MM.1S (cell line): ENCODE data around the gene BCAR3.

Experiments used
- DNase-seq: peaks from one replicate; pipeline ENCODE4 v3.0.0-alpha.2; 2015
- H2AFZ ChIP-seq: fragments of 300-600 bp; sonication (generic); 2 replicates; pipeline ENCODE4 v1.6.0; 2016; ENCODE audit warnings: antibody characterized with exemption, low read length
- H3F3A ChIP-seq: fragments of 300-600 bp; sonication (generic); 2 replicates; pipeline ENCODE4 v1.6.1; 2016; ENCODE audit warnings: mild to moderate bottlenecking, antibody characterized with exemption, low read length, moderate library complexity, mixed read lengths; ENCODE audit not compliant: insufficient read depth
- H3K27ac ChIP-seq: fragments of 300-600 bp; sonication (generic); 2 replicates; pipeline ENCODE4 v1.5.1; 2016; ENCODE audit warnings: mild to moderate bottlenecking, low read length
- H3K27me3 ChIP-seq: fragments of 300-600 bp; sonication (generic); replicated peaks from 2 replicates; pipeline ENCODE4 v1.6.0; 2016; ENCODE audit warnings: low read length; ENCODE audit not compliant: insufficient read depth
- H3K36me3 ChIP-seq: fragments of 300-600 bp; sonication (generic); replicated peaks from 2 replicates; pipeline ENCODE4 v1.6.1; 2016; ENCODE audit warnings: mild to moderate bottlenecking, low read length, mixed read lengths; ENCODE audit not compliant: insufficient read depth
- H3K4me1 ChIP-seq: fragments of 300-600 bp; sonication (generic); 2 replicates; pipeline ENCODE4 v1.6.1; 2016; ENCODE audit warnings: low read length, mixed read lengths
- H3K4me2 ChIP-seq: fragments of 300-600 bp; sonication (generic); 2 replicates; pipeline ENCODE4 v1.6.0; 2016; ENCODE audit warnings: low read depth, low read length
- H3K4me3 ChIP-seq: fragments of 300-600 bp; sonication (generic); 2 replicates; pipeline ENCODE4 v1.5.1; 2016; ENCODE audit warnings: low read length, mixed read lengths
- H3K79me2 ChIP-seq: fragments of 300-600 bp; sonication (generic); 2 replicates; pipeline ENCODE4 v1.6.1; 2016; ENCODE audit warnings: mixed run types, low read length, mixed read lengths
- H3K9ac ChIP-seq: fragments of 300-600 bp; sonication (generic); 2 replicates; pipeline ENCODE4 v1.6.1; 2016; ENCODE audit warnings: low read length, mixed read lengths
- H3K9me2 ChIP-seq: fragments of 300-600 bp; sonication (generic); replicated peaks from 2 replicates; pipeline ENCODE4 v1.6.1; 2016; ENCODE audit warnings: mild to moderate bottlenecking, low read length, mixed read lengths; ENCODE audit not compliant: insufficient read depth
- H3K9me3 ChIP-seq: fragments of 300-600 bp; sonication (generic); replicated peaks from 2 replicates; pipeline ENCODE4 v1.6.1; 2016; ENCODE audit warnings: mild to moderate bottlenecking, low read length, mixed read lengths; ENCODE audit not compliant: insufficient read depth
- H4K20me1 ChIP-seq: fragments of 300-600 bp; sonication (generic); 2 replicates; pipeline ENCODE4 v1.6.1; 2016; ENCODE audit warnings: mild to moderate bottlenecking, low read length, moderate library complexity, mixed read lengths; ENCODE audit not compliant: insufficient read depth
- CTCF ChIP-seq: fragments of 300-600 bp; sonication (generic); IDR thresholded peaks from 2 replicates; pipeline ENCODE4 v1.5.1; 2016; ENCODE audit warnings: antibody characterized with exemption, low read length, mixed read lengths
- EZH2 ChIP-seq: fragments of 300-600 bp; sonication (generic); optimal IDR thresholded peaks from 2 replicates; pipeline ENCODE3; 2017; ENCODE audit warnings: low read depth, mild to moderate bottlenecking, antibody characterized with exemption, low read length, mixed read lengths
- EZH2phosphoT487 ChIP-seq: fragments of 300-600 bp; sonication (generic); IDR thresholded peaks from 2 replicates; pipeline ENCODE4 v1.6.1; 2018; ENCODE audit warnings: antibody characterized with exemption, low read length

Gene BCAR3

GRCh38 chr1:93716941-93717368, 35.3 kb upstream of the BCAR3 start:
- H2AFZ ChIP-seq, result no peak overlapping the region
- no peaks in the 10 kb centered on the region for H3K9me2 ChIP-seq
- no peaks in the 10 kb centered on the region for H3K4me1 ChIP-seq
- TF ChIP-seq EZH2phosphoT487 (no peak), CTCF (no peak), EZH2 (no peak)
- H3K9ac ChIP-seq, result no peak overlapping the region
- no peak overlapping the region for H3K27ac ChIP-seq
- DNase-seq, result no peak
- no peaks in the 10 kb centered on the region for H3K79me2 ChIP-seq
- H3K4me3 ChIP-seq, result no peak overlapping the region
- H3K9me3 ChIP-seq, result no peaks in the 10 kb centered on the region
- H3K27me3 ChIP-seq, result no peaks in the 10 kb centered on the region
- no peaks in the 10 kb centered on the region for H4K20me1 ChIP-seq
- H3K4me2 ChIP-seq, result no peak overlapping the region
- H3F3A ChIP-seq, result no peaks in the 10 kb centered on the region
- no peaks in the 10 kb centered on the region for H3K36me3 ChIP-seq

GRCh38 chr1:93716163-93716562, 34.5 kb upstream of the BCAR3 start:
- no peak for DNase-seq

GRCh38 chr1:93715529-93716126, 34.0 kb upstream of the BCAR3 start:
- Histone ChIP-seq H3K4me3 (no peak overlapping the region), H3K27ac (no peak overlapping the region), H3K4me1 (no peaks in the 10 kb centered on the region), H3K4me2 (no peak overlapping the region), H3K9me3 (no peaks in the 10 kb centered on the region), H3K9me2 (no peaks in the 10 kb centered on the region), H3F3A (no peaks in the 10 kb centered on the region), H2AFZ (no peak overlapping the region), H3K9ac (no peak overlapping the region), H3K79me2 (no peaks in the 10 kb centered on the region), H3K27me3 (no peaks in the 10 kb centered on the region), H4K20me1 (no peaks in the 10 kb centered on the region), H3K36me3 (no peaks in the 10 kb centered on the region)
- DNase-seq, result no peak
- TF ChIP-seq CTCF, result no peak
- TF ChIP-seq EZH2, result no peak
- no peak for TF ChIP-seq EZH2phosphoT487

More at GRCh38 chr1:93716163-93716562, 34.5 kb upstream of the BCAR3 start:
- Histone ChIP-seq H3K9me2 (no peaks in the 10 kb centered on the region), H3K27ac (no peak overlapping the region), H4K20me1 (no peaks in the 10 kb centered on the region), H3K9ac (no peak overlapping the region), H3K9me3 (no peaks in the 10 kb centered on the region), H3K36me3 (no peaks in the 10 kb centered on the region), H3K27me3 (no peaks in the 10 kb centered on the region), H3K79me2 (no peaks in the 10 kb centered on the region), H3F3A (no peaks in the 10 kb centered on the region), H3K4me1 (no peaks in the 10 kb centered on the region), H3K4me2 (no peak overlapping the region), H2AFZ (no peak overlapping the region), H3K4me3 (no peak overlapping the region)
- no peak for TF ChIP-seq EZH2phosphoT487
- TF ChIP-seq CTCF, result no peak
- no peak for TF ChIP-seq EZH2
